HG03354 (cell line): ENCODE data around the gene HOXC4.

Experiments
- ATAC-seq: cut with Tn5 transposase; IDR thresholded peaks from one replicate; pipeline ENCODE4 v1.9.1; 2021; ENCODE audit warnings: mild to moderate bottlenecking; ENCODE audit not compliant: unreplicated experiment, poor library complexity, severe bottlenecking

Gene HOXC4

GRCh38 chr12:54015018-54015931 is 38.4 kb upstream of the HOXC4 start:
- no peak for ATAC-seq

GRCh38 chr12:54016051-54016450 is 37.6 kb upstream of the HOXC4 start:
- no peak for ATAC-seq

GRCh38 chr12:54016478-54016964 is 37.1 kb upstream of the HOXC4 start:
- ATAC-seq = no peak

GRCh38 chr12:54017027-54017788 is 36.4 kb upstream of the HOXC4 start:
- peak; percentile 27 for ATAC-seq

- peak; percentile 82 for ATAC-seq
These were observed 35.7 kb upstream of the HOXC4 start for GRCh38 chr12:54017878-54018467.

DNA sequence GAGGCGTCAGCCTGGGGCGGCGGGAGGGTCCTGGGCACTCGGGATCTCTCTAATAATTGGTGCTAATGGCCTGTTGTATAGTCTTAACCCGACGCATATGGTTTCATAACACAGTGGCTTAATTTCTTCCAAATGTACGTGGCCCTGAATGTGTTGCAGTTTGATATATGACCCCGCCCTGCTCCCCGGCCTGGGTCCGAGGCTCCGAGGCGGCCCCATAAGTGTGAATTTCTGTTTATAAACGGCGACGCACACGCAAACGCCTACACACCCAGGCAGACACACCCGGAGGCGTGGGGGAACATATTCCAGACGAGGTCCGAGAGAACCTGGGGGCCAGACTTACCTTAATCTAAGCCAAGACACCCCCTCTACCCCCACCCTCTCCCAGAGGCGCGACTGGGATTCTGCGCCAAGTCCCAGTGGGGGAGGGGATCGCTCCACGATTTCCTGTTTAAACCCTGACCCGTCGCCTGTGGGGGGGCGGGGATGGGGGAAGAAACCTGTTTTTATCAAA is 35.1 kb upstream of the HOXC4 start:
- ATAC-seq = no peak

- no peak for ATAC-seq
These were observed 34.4 kb upstream of the HOXC4 start for GRCh38 chr12:54019091-54019811.

DNA sequence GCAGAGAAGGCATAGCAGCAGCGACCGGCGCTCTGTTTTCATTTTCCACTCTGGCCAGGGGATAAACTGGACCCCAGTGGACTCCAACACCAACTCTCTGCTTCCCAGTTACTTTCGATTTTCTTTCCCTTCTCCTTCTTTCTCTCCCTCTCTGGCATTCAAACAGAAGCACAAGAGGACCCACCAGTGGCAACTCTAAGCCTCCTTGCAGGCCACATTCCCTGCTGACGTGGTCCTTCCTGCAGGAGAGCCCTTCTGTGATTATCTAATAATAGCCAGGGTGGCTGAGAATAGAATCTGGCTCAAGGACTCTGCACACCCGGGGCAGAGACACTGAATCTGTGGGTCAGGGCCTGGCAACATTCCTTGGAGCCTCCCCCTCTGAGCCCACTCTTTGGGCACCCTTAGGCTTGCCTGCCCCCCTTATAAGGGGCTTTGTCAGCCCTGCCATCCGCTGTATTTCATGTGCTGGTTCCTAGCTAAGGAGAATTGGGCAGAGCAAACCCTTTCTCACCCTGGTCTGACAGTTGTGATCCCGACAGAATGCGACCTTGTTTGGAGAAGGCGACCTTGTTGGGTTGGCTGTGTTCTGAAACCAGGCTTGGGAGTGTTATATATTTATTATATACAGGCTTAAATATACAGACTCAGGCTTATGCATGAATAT is 33.6 kb upstream of the HOXC4 start:
- no peak for ATAC-seq

DNA sequence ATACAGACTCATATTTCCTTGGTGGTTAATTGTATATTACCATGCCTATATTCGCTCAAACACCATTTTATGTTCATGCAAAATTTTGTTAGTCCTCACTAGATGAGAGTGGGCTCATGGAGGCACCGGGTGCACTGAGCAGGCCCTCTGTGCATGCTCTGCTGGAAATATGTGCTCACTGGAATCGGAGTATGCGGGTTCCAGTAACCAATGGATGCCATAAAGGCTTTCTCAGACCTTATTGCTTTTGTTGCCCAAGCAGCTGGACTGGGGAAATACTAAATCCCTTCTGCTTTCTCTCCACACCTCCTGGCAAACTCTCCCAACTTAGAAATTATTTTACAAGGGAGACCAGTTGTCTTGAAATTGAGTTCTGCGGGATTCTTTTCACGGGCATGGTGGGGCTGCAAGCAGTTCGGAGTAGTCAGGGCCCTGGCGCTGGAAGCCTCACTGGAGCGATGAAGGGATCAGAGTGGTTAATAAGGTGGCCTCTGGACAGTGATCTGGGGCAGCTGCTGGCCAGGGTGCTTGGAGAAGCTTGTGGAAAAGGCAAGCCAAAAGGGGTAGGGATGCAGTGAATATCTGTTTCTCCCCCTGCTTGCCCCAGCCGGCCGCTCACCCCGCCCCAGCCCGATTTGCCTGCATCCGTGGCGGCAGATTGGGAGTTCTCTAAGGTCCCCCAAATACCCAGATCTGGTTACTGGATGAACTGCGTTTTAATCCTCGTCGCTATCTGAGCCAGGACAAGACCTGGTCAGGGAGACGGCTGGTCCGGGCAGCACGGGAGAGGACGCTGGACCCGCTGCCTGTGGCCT is 32.8 kb upstream of the HOXC4 start:
- no peak for ATAC-seq

DNA sequence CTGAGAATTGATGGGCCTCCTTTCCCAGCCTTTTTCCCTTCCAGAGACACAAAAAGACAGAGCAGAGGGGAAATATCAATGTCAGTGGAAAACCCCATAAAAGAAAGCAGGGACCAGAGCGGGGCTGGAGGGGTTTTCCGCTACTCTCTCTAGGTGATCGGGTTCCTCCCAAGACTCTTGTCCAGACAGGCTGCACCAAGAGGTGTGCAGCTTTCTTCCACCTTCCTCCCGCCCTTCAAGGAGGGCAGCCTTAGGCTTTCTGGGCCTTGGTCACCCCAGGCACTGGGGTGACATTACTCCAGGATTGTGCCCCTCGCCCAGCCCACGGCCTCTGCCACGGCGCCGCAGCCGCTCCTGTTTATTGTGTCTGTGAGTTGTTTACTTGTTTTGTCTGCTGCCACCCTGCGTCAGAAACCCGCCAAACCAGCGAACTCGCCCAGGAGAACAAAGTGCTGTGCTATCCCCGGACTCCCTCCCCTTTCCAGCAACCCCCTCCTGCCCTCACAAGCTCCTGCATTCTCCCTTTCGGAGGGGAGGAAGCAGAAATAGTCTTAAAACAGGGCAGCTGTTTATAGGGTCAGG is 32.1 kb upstream of the HOXC4 start:
- no peak for ATAC-seq

DNA sequence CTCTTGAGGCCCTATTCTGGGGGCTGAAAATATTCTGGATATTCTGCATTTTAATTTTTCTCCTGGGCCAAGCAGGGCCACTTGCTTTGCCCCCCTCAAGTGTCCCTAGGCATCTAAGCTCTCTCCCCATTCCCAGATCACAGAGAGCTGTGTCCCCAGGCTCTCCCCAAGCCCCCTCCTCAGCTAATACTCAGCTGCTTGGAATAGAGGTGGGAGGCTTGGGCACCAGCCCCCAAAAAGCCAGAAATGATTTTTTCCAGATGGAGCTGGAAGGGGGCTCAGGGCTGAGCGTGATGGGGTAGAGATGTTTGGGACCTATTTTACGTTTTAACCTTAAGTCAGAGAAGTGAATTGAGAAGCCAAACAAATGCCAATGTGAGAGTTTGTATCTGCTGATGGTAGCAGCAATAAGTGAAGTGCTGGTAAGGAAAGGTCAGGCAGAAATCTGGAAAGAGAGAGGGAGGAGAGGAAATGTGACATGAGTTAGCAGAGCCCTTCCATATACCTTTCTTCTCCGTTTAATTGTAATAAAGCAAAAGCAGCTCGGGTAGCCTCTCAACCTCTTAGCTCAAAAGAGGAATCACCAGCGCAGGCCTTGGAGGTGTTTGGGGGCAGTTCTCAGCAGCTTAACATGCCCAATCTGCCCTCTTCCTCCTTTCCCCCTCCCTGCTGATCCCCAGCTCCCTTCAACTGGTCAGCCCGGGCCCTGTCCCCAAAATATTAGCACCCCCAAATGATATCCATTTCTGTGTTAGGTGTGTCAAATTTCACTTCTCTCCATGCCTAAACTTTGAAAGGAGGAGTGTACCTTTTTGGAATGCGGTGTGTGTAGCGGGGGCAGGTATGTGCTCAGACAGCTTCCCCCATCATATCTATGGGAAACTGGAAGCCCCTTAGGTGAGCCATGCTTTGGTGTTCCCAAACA is 30.4 kb upstream of the HOXC4 start:
- no peak for ATAC-seq

DNA sequence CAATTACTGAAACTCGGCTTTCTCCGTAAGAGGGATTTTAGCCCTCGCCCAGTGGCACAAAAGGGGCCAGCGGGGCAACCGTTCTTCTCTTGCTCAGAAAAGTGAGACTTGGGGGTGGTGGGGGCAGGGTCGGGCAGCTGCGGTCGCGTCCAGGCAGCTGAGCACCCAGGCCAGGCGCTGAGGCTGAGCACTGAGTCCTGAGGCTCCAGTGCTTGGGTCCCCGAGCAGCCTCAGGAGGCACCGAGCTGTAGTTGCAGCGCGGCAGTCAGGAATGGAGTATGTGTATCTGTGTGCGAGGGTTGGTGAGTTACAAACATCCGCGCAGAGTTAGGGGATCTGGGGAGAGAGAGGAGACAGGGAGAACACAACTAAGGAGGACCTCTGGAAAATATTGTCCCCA is 29.5 kb upstream of the HOXC4 start:
- no peak for ATAC-seq

GRCh38 chr12:54024581-54025305 is 28.9 kb upstream of the HOXC4 start:
- no peak for ATAC-seq

DNA sequence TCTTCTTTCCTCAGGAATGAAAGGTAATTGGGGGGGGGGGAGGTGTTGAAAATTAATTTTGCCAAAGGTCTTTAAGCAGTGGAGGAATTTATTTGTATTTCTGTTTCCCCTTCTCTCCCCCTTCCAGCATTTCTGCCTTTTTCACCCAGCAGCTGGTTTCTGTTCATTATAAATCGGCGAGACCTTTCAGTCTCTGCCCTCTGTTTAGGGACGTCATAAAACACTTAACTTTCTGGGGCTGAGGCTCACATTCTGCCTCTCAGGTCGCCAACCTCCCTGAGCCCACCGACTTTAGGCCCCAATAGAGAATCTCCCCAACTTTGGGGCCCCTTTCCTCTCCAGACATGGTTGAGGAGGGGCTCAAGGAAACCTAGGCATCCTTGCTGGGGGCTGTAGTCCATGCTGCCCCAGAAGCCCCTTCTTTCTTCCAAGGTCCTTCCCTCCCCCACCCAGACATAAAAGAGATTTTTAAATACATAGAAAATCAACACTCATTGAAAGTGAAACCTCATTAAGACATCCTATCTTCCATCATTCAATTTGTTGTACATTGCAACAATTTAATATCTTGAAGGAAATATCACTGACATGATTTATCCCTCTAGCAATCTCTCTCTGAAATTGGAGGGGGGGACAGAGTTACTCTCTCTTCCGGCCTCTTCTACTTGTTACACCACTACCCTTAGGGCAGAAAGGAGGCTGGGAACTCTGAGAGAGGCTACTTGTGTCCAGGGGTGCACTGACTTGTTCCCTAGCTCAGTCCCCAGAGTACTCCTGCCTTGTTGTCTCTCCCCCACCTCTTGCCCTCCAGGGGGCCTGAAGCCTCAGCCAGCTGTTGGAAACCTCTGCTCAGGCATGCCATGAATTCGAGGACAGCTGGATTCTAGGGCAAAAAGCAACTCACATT is 27.9 kb upstream of the HOXC4 start:
- no peak for ATAC-seq
